Ammon's horn (tissue), 1 donor: Measurements from ENCODE around the gene AIDA.
"Not testable (repeated sequence)": the region's sequence is repeated elsewhere in the genome, so short reads cannot be mapped to it uniquely, and the experiment has no call there.

ENCODE experiments used
- DNase-seq: peaks from one replicate; pipeline ENCODE4 v3.0.0-alpha.2; 2016; ENCODE audit warnings: low spot score

AIDA gene

DNA sequence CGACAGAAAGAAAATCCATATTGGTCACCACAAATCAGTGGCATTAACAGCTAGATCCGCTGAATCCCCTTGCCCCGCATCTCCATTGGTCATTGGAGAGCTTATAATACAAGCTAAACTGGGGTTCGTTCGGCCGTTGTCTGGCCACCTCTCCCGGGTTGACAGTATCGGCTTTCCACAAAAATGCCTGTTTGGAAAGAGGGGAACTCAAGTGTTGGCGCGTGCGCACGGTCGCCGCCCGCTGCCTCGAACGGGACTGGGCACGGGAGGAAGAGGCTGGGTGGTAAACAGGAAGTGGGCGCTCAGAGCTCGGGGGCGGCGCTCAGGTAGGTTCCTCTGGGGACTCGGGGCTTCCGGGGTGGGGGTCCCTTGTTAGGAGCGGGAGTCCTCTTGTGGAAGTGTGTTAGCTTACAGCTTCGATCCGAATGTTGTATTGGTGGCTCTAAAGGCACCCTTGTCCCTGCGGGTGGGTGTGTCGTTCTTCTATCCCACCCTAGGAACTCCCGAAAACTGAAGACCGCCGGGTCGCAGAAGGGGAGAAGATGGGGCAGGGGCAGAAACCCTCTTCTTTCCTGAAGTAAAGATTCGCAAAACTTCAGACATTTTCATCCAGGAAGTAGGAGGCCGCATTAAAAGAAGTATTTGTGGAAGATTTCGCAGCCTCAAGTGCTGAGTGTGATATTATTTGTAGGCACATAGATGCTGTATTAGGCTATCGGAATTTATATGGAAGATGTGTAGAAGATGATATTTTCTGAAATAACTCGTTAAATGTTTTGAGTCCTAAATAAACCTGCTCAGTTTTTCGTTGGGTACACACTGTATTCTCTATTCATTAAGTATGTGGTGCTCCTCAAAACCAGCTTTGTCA is 1.0 kb upstream of the AIDA start:
- peak; percentile 97 for DNase-seq

DNA sequence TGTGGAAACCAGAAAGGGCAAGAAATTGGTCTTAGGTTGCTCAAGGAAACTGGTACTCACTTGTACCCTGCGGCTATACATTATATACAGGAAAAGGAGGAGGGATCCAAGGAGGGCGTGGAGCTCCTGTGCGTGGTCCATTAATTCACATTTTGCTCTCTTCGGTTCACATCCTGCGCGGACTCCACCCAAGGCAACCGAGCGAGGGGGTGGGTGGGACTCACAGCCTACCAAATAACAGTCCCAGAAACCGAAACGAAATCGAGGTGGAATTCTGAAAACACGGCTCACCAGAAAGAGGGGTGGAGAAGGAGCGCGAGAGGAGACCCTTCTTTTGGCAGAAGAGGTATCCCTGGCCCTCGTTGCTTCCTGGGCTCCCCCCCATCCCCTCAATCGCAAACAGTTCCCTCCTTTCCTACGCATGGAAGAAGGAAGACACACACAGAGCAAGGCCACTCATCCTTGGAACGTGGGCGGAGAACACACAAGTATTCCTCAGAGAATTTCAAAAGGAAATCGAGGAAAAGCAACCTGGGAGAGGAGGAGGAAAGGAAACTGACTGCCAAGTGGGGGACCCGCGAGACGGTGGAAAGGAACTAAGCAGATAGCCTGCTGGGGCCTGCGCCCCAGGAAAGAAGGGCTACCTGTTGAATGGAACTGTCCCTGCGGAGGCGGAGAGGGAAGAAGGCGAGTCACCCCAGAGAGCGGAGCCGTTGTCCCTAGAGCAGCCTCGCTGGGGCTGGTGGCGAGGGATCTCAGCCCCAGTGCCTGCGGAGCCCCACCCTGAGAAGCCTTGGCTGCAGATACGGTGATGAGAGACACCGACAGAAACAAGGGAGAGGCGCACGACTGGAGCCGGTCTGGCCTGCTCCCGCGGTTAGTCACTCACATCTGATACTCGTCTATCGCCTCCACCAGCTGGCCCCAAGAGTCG is 705 bp downstream of the AIDA start:
- DNase-seq, result peak; percentile 52

DNA sequence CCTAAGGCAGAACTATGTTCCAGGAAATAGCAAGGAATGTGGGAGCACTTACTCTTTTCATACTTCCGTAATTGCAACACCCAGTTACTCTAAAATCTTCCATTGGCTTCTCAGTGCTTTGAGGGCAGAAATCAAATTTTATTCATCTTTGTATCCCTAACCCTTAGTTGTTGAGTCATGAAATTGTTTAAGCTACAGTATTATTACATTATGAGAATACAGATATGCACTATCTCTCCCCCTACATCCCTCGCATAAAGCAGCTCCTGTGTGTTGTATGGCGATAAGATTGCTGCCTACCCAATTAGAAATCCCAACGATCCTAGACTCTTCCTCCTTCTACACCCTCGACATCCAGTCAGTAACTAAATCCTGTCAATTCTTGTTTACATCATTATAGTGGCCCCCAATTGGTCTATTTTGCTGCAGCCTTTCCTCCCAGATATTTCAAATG is 2.6 kb downstream of the AIDA start:
- DNase-seq, result no peak

DNA sequence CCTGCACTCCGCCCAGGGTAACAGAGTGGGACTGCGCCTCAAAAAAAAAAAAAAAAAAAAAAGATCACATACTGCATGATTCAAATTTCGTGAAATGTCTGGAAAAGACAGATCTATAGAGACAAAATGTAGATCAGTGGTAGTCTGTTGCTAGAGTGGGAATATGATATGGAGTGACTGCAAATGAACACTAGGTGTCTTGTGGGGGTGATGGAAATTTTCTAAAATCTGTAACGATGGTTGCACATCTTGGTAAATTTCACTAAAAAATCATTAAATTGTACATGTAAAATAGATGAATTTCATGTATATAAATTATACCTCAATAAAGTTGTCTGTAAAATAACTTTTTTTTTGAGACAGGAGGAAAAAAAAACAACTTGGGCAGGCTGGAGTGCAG is 5.5 kb downstream of the AIDA start:
- DNase-seq, result no peak

DNA sequence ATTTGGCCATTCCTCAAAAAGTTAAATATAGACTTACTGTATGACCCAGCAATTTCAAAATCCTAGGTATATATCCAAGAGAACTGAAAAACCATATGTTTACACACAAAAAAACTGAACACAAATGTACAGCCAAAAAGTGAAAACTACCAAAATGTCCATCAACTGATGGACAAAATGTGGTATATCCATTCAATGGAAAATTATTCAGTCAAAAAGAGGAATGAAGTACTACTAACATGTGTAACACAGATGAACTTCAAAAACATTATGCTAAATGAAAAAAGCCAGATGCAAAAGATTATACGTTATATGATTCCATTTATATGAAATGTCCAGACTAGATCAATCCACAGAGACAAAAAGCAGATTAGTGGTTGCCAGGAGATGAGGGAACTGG is 8.0 kb downstream of the AIDA start:
- no peak for DNase-seq

DNA sequence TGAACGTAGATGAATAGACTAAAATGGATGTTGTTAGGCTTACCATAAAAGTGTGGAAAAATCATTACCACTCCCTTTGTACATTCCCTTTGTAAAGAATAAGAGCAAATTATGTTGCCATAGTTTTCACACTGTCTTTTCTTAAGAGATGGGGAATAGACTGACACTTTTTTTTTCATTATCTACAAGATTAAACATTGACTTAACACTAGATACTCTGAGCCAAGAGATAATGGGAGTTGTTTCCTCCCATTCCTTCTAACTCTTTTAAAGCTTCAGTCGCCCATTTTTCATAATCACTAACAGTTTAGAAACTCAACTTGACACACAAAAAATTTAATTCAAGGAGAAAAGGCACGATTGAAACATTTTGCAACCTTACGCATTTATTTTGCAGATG is 10.1 kb downstream of the AIDA start:
- no peak for DNase-seq

DNA sequence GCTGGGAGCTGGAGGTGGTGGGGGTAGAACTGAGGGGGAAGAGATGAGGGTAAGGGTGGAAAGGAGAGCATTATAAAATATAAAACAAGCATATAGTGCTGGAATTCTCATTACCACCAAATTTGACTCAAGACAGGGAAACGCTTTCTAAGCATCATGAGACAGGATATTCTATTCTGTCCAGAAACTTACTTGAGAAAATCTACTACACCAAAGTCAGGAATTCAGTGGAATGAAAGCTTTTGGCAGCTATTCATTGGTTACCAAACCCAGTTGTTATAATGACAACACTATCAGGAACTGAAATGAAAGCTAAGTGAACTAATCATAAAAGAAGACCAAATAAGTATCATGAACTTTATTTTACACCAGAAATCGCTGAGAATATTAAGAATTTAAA is 14.5 kb downstream of the AIDA start:
- no peak for DNase-seq

DNA sequence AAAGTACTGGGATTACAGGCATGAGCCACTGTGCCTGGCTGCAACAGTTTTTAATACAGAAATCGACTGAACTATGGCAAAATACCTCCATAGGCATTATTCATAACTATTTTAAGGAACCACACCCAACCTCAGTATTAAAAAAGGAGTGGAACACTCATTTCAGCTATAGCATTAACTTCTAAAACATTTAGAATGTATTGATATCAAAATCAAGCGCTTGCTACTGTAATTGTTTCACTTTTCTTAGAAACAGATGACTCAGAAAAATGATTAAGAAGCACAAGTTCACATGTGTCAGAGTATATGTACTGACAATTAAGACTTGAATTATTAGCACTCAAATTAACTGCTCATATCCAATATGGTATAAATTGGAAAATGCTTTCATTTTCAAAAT is 15.1 kb downstream of the AIDA start:
- no peak for DNase-seq

DNA sequence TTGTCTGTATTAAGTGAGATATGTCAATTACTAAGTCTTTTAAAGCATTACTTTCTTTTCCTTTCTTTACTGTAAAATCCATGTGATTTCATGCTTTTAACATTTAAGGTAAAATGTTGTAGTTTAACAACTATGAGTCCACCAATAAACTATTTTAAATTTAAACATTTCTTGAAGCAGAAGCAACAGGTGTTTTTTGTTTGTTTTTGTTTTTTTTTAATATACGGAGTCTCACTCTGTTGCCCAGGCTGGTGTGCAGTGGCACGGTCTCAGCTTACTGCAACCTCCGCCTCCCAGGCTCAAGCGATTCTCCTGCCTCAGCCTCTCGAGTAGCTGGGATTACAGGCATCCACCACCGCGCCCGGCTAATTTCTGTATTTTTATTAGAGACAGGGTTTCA is 15.6 kb downstream of the AIDA start:
- no peak for DNase-seq

DNA sequence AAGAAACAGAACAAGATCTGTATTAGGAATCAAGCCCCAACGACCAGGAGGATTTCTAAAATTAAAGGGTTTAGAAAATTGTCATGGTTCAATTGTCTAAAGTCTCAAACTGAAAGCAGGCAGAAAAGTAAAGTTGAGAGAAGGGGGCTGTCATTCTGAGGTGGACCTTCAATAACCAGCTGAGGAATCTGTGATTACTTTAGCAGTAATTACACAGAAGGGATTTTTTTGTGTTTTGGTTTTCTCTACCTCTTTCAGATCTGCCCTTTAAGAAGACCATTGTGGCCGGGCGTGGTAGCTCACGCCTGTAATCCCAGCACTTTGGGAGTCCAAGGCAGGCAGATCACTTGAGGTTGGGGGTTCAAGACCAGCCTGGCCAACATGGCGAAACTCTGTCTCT is 17.4 kb downstream of the AIDA start:
- DNase-seq, result no peak

DNA sequence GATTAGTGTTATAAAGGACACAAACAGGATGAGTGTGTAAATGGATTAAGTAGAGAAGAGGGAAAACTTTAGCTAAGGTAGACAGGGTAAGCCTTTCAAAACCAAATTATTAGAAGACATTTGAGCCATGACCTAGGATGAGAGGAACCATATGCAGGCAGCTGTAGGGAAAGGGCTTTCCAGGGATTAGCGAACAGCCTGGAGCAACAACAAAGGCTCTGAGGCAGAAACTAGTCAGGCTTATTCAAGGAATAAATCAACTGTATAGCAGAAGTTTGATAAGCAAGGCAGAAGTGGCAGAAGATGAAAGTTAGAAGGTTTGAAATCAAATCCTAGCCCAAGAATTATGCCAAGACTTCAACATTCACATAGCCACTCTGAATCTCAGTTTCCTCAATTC is 21.3 kb downstream of the AIDA start:
- no peak for DNase-seq

DNA sequence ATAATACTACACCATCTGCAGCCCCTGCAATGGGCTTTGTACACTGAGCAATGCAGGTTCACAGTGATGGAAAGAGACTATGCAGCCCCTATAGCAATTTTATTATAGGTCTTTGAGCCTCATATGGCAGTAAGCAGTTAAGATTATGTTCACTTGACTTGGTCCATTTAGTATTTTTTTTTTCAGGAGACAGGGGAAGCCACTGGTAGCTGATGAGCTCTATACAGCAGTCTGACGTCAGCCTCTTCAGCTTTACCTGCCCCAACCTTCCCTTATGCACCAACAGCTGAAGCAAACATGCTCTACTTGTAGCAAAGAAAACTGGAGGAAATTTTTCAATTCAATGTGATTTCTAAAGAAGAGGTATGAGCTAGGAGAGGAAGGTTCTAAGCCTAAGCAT is 32.2 kb downstream of the AIDA start:
- no peak for DNase-seq

DNA sequence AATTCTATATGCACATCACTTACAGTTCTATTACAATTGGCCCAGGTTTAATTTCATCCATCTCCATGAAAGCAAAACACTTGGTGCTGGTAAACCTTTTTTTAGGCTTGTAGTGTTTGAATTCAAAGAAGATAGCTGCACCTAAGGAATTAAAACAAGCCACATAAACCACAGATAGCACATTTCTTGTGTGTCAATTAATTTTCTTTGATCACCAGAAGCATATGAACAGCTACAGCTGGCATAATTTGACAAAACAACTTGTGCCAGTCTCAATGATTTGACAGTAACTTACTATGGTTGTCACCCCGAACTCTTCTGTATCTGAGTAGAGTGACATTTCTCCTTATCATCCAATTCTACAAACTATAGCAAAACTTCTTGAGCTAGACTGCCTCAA is 42.2 kb downstream of the AIDA start:
- DNase-seq, result no peak

DNA sequence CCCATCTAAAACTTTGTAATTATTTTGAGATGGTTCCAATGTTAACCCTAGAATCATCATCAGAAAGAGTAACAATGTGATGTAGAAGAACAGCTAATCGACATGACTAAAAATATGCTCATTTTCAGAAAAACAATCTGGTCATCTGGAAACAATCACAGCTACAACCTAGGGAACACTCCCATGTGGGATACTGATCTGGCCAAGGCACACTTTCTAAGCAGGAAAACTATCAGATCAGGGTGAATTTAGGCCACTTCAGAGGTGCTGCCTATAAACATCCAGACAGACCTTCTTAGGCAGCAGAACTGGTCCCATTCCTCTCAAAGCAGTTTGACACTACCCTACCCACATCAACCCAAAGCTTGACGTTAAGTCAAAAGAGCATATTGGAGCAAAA is 43.2 kb downstream of the AIDA start:
- not testable (repeated sequence) for DNase-seq

DNA sequence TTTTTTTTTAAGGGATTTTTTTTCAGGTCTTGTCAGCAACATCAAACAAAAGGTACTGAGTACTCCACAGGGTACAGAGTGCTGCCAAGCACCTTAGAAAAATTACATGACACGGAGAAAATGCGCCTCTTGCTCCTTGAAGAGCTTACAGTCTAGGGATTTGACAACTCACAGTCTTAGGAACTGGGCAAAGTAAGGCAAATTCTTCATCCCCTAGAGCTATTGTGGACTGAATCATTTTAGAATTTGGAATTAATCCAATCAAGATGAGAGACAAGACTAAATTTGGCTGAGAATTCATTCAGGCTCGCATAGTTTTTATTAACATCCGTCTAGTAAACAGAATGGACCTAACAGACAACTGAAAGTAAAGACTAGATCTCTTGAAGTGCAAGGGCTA is 44.1 kb downstream of the AIDA start:
- not testable (repeated sequence) for DNase-seq

DNA sequence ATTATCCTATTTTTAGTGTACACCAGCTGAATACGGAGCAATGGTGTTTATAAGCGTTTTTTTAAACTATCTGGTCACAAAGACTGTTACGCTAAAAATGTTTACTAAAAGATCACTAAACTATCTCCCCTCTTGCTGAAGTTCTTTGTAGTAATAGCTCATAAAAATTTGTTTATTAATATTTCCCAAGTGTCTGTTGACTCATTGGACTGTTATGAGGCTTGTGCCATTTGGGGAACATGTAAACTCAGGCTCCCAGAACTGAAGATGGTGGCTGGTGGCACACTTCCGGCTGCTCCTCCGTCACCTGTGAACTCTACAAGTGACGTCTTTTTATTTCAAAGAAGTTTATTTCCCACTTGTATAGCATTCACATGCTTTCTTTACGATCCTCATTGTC is 46.3 kb downstream of the AIDA start:
- DNase-seq, result no peak

DNA sequence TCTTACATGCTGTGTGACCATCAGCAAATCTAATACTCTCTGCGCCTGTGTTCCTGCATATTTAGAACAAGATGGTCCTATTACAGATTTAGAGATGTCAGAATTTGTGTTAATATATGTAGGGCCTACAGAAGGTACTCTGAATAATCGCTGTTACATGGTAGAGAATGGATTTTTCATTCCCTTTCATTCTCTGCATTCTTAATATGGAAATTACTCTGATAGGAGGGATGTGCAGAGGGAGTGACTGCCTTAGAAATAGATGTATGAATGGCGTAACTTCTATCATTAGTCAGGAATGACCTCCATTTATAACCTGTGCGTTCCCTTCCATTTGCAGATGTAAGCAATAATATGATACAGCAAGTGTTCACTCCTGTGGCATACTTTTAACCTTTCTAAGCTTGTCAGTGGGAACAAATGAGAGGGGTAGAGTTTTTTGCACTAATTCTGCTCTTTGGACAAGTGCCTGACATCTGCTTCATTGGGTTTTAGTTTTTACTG is 48.8 kb downstream of the AIDA start:
- DNase-seq, result no peak

DNA sequence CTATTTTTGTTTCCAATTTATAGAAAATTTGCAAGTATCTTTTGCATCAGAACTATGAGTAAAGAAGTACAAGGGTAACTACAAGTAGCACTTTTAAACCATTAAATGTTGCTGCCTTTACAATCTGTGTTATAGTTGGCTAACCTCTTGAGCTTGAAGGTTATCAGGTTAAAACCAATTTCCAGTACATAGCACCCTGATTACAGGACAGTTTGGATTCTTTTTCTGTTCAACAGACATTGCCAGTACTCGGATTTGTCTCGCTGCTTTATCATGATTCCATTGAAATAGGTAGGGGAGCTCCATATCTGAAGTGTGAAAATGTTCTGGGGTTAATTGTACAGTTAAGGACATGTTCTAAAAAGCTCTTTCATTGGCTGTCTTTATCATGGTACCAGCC is 54.4 kb downstream of the AIDA start:
- no peak for DNase-seq

DNA sequence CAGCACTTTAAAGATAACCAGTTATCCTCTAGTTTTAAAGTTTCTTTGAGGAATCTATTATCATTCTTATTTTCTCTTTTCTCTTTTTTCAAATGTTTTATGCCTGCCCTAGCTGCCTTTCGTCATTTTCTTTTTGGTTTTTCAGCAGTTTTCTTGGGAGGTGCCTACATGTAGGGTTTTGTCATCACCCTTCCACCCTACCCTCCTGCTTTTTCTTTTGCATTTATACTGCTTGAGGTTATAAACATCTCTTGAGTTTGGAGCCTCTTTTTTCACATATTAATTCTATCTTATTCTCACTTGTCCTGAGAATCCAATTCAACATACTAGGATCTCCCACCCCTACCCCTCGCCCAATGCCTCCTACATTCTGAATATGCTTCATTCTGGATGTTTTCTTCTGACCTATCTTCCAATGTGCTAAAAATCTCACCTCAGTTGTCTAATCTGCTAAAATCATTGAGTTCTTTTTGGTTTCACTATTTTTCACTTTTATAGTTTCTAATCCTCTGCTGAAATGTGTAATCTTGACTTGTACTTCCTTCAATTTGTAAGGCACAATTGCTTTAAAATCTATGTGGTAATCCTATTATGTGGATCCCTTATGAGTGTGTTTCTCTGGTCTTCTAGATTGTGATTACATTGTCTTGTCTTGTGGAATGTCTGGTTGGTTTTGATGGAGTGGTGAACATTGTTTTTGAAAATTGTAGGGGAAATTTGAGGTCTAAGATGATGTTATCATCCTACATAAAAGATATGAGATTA is 55.7 kb downstream of the AIDA start:
- DNase-seq, result no peak

DNA sequence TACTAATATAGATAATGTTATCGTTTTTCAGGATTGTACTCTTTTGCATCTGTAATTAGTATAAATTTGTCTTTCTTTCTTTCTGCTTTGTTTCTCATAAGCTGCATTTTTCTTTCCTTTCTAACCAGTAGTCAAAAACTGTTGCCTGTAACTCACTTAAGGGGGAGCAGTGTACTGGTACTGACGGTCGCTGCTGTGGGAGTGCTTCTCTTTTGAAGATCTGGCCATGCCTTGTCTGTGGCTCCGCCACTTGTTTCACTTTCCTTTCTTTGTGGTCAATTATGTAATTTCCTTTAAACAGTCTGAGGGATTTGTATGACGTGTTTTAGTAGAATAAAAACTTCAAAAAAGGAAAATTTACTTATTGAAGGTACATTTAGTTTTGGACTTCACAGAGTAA is 57.4 kb downstream of the AIDA start:
- DNase-seq, result peak; percentile 54

DNA sequence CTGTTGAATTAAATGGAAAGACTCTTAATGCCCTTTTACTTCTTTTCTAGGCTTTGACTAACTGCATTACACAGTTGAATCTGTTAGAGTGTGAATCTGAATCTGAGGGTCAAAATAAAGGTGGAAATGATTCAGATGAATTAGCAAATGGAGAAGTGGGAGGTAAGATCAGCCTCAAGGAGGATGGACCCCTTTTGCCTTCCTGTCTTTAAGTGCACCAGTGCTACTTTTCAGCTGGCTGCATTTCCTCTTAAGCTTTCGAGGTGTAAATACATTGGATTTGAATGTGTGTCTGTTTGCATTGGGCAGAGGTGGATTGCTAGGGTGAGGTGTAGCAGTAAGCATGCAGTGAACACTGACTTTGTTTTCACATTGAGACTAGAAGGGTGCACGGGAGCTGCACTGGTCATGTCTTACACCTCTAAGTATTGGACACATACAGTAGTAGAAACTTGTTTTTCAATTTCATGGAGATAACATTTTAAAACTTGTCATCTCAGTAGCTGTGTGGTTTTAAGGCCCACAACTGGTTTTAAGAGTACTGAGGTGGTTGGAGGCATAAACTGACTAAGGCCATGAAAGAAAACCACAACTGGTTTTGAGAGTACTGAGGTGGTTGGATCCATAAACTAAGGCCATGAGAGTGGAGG is 59.0 kb downstream of the AIDA start:
- no peak for DNase-seq

DNA sequence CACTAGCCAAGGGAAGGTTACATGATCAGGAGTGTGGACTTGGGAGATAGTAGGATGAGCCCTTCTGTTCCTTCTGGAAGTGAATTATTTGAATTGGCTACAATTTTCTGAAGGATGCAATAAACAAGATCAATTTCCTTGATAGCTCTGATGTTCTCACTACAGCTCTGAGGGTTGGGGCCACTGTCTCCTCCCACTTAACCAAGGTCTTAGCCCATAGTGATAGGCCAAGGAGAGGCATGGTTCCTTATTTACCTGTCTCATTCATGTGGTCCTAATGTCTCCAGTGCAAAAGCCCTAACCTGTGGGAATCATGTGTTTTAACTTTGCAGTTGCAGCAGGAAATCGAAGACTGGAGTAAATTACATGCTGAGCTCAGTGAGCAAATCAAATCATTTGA is 59.6 kb downstream of the AIDA start:
- no peak for DNase-seq
